D721Med (cell line): ENCODE data around the gene PIGP.
"Not testable (repeated sequence)": the region's sequence is repeated elsewhere in the genome, so short reads cannot be mapped to it uniquely, and the experiment has no call there.

Source experiments
- DNase-seq: peaks from one replicate; pipeline ENCODE4 v3.0.0; 2011; ENCODE audit warnings: low spot score; ENCODE audit not compliant: insufficient read length
- FAIRE-seq: peaks from 2 replicates; lab custom pipeline; 2011; peaks lifted over from hg19 to GRCh38; lab: Jason Lieb, UNC
- TF ChIP-seq, protein P1 (sequence below): IDR thresholded peaks from 2 replicates; pipeline ENCODE4 v1.5.1; 2012; ENCODE audit warnings: mild to moderate bottlenecking, control low read depth; ENCODE audit not compliant: insufficient read depth; ENCODE audit errors: missing control alignments

Gene PIGP

DNA sequence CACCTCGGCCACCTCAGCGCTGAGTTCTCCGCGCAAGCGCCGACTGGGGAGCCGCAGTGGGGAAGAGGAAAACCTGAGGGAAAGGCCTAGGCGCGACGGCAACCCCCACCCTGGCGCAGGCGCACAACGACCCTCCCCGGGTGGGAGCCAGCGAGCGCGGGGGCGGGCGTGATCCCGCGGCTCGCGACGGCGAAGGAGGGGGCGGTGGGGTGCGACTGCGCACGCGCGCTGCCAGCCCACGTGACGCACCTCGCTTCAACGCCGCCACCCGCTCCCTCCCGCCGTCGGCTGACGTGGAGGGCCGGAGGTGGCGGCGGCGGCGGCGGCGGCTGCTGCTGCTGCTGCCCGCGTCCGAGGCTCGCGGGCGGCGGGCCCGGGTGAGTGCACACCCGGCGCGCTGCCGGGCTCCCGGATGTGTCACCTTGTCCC lies at the start of gene PIGP, which contains the start of gene TTC3:
PIGP (minus strand) TSS at position 84 of the 429 bp plus-strand sequence. CDS start 556 bp downstream, outside the sequence.
TTC3 (plus strand) TSS at position 267 of the 429 bp plus-strand sequence. CDS start 14,004 bp downstream, outside the sequence.
- peak; percentile 43 for DNase-seq
- no peak for FAIRE-seq
- TF ChIP-seq, protein P1, sequence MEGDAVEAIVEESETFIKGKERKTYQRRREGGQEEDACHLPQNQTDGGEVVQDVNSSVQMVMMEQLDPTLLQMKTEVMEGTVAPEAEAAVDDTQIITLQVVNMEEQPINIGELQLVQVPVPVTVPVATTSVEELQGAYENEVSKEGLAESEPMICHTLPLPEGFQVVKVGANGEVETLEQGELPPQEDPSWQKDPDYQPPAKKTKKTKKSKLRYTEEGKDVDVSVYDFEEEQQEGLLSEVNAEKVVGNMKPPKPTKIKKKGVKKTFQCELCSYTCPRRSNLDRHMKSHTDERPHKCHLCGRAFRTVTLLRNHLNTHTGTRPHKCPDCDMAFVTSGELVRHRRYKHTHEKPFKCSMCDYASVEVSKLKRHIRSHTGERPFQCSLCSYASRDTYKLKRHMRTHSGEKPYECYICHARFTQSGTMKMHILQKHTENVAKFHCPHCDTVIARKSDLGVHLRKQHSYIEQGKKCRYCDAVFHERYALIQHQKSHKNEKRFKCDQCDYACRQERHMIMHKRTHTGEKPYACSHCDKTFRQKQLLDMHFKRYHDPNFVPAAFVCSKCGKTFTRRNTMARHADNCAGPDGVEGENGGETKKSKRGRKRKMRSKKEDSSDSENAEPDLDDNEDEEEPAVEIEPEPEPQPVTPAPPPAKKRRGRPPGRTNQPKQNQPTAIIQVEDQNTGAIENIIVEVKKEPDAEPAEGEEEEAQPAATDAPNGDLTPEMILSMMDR: no peak

DNA sequence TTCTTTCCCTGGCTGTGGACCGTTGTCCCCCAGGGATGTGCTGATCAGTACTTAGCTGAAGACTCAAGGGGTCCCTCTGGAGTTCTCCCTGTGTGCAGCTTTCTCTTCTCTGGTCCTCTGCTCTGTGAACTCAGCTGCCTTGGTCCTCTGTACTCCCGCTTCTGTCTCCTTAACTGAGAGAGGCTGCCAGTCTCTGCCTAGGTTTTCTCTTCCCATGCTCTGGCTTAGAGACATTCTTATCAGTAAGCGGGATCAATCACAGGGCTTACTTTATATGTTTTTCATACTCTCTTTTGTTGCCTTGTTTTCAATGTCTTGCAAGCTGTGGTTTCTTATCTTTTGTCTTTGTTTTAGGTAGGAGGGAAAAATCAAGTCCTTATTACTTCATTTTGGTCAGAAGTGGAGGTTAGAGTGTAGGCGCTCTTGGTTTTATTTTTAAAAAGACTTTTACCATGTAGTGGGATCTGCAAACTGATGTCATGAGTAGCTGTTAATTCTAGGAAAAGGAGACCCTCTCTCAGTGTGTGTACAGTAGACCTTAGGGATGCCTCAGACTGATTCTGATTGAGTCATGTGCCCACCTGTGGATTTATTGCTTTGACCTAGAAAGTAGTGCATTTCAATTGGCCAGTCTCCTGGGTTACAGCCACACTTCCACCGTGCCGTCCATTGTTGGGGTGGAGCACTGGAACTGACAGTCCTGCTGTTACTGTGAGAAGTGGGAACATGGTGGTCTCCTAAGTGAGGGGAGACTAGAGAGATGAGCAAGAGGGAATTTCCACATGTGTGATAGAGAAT lies 46.7 kb upstream of the PIGP start:
- FAIRE-seq (no peak), DNase-seq (no peak)
- TF ChIP-seq, protein P1: no peak

DNA sequence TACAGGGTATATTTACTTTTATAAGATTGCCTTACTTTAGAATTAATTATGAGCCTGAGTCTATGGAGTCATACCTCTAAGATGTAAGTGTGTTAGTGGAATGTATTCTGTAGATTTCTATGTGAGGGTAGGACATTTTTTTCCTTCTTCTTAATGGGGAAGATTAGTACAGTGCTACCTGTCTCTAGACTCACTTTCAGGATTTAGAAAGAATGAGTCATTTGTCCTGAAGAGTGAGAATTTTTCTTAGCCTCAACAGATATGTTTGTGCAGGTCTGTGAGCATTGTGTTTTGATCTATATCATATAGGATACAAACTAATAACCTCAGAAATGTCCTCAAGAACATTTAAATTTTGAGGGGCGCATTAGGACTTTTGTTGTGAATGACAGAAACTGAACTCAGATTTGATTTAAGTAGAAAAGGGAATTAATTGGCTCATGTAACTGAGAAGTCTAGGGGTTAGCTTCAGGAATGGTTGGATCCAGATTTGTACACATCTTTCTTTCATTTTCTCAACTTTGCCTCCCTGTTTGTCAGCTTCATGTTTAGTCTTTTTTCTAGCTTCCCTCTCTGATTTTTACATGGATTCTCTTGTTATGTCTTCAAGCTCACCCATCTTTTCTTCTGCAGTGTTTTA lies 45.4 kb upstream of the PIGP start:
- TF ChIP-seq, protein P1: no peak
- DNase-seq (no peak), FAIRE-seq (peak; percentile 55)

DNA sequence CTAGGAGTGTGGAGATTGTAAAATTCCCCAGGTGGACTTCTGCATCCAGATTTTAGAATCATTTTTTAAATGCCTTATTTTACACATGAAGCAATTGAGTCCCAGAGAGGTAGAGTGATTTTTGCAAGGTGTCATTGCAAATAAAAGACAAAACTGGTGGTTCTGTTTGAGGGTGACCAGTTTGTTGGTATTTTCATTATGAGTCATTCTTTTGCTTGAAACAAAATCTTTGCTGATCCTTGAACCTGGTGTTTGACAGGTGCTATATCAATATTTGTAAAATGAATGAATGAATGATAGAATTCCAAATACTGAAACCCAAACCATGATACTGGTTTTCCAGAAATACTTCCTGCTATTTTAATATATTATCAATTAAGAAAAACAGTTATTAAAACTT lies 44.3 kb upstream of the PIGP start:
- TF ChIP-seq, protein P1: no peak
- no peak for FAIRE-seq

DNA sequence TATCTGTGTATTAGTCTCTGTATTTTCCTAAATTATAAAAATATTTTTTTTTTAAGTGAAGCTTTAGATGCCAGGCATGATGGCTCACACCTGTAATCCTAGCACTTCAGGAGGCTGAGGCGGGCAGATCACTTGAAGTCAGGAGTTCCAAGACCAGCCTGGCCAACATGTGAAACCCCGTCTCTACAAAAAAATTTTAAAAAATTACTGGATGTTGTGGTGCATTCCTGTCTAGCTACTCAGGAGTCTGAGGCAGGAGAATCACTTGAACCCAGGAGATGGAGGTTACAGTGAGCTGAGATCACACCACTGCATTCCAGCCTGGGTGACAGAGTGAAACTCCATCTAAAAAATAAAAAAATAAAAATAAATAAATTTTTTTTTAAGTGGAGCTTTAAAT lies 43.6 kb upstream of the PIGP start:
- DNase-seq, FAIRE-seq: not testable (repeated sequence)

More for the DNA sequence above, 44.3 kb upstream of the PIGP start:
- DNase-seq: no peak

DNA sequence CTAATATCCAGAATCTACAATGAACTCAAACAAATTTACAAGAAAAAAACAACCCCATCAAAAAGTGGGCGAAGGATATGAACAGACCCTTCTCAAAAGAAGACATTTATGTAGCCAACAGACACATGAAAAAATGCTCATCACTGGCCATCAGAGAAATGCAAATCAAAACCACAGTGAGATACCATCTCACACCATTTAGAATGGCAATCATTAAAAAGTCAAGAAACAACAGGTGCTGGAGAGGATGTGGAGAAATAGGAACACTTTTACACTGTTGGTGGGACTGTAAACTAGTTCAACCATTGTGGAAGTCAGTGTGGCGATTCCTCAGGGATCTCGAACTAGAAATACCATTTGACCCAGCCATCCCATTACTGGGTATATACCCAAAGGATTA lies 41.4 kb upstream of the PIGP start:
- DNase-seq, FAIRE-seq: not testable (repeated sequence)

DNA sequence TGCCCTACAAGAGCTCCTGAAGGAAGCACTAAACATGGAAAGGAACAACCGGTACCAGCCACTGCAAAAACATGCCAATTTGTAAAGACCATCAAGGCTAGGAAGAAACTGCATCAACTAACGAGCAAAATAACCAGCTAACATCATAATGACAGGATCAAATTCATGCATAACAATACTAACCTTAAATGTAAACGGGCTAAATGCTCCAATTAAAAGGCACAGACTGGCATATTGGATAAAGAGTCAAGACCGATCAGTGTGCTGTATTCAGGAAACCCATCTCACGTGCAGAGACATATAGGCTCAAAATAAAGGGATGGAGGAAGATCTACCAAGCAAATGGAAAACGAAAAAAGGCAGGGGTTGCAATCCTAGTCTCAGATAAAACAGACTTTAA lies 38.2 kb upstream of the PIGP start:
- FAIRE-seq, DNase-seq: not testable (repeated sequence)

DNA sequence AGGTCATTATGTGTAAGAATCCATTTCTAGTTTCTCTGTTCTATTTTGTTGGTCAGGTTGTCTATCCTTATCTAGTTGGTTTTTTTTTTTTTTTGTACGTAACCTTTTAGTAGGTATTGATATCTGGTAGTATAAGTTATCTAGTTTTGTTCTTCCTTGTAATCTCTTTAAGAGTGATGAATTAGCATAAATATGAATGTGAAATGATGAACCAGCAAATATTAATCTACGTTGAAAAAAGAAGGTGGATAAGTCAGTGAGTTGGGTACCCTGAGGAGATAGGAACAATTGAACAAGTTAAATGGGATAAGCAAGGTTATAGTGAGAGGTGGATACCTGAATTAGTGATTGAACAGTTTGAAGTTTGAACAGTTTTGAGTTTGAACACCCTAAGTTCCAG lies 34.1 kb upstream of the PIGP start:
- FAIRE-seq (no peak), DNase-seq (no peak)
- TF ChIP-seq, protein P1: no peak

DNA sequence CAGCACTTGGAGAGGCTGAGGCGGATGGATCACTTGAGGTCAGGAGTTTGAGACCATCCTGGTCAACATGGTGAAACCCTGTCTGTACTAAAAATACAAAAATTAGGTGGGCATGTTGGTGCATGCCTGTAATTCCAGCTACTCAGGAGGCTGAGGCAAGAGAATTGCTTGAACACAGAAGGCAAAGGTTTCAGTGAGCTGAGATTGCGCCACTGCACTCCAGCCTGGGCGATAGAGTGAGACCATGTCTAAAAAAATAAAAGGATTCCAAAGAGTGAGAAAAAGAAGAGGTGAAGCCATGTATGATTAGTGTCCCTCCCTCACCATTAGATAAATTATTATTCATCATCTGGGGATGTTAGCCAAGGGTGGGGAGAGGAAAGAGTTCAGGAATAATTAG lies 29.9 kb upstream of the PIGP start:
- FAIRE-seq, DNase-seq: not testable (repeated sequence)
